Measurements from ENCODE around the gene BMAL2.

Gene BMAL2, protein sequence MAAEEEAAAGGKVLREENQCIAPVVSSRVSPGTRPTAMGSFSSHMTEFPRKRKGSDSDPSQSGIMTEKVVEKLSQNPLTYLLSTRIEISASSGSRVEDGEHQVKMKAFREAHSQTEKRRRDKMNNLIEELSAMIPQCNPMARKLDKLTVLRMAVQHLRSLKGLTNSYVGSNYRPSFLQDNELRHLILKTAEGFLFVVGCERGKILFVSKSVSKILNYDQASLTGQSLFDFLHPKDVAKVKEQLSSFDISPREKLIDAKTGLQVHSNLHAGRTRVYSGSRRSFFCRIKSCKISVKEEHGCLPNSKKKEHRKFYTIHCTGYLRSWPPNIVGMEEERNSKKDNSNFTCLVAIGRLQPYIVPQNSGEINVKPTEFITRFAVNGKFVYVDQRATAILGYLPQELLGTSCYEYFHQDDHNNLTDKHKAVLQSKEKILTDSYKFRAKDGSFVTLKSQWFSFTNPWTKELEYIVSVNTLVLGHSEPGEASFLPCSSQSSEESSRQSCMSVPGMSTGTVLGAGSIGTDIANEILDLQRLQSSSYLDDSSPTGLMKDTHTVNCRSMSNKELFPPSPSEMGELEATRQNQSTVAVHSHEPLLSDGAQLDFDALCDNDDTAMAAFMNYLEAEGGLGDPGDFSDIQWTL
- 0.38 to 25.2 (median 5.3) reads per million in 9 experiments for total RNA-seq

DNA sequence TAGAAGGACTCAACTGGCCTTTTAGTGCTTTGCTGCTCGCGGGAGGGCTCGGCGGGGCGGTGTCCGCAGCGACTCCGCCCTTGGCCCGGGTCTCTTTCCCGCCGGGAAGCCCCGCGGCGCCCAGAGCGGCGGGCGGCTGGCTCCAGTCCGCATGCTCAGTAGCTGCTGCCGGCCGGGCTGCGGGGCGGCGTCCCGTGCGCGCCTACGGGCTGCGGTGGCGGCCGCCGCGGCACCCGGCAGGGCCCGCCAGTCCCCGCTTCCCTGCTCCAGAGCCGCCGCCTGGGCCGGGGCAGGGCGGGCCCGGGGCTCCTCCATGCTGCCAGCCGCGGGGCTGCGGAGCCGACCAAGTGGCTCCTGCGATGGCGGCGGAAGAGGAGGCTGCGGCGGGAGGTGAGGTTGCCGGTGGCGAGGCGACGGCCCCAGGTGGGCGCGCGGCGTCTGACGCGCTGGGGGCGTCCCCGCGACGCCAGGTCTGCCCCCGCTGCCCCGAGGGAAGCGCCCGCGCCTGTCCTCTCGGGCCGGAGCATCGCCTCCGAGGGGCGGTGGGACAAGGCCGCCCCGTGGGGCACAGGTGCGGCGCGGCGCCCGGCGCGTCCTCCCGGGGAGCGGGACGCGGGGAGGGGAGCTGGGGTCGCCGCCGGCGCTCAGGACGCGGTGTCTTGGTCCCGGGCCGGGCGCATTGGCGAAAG is at the start of gene BMAL2:
Gene BMAL2, plus strand, starts transcription at position 123 of the 689 bp plus-strand sequence. Its CDS starts 237 bp downstream, at position 360.
- Mint-ChIP-seq H3K4me3 (peak within 1 kb of the TSS; percentile 91 to 95), H3K9me3 (no peaks in the 10 kb centered on the region), H3K4me1 (ENCODE audit: low read depth in 2 of 2) (peaks cover 12 to 18% of the 10 kb centered on the region in 2 donors), H3K27ac (peak within 1 kb of the TSS; percentile 65 to 81), H3K36me3 (ENCODE audit: insufficient read depth) (no peaks in the 10 kb centered on the region), H3K27me3 (peaks cover 44 to 56% of the 10 kb centered on the region in 2 donors)
- peak in 2 of 3 experiments; percentile 7 to 14 for DNase-seq
- peak; percentile 66 for ATAC-seq (replicated peaks)

DNA sequence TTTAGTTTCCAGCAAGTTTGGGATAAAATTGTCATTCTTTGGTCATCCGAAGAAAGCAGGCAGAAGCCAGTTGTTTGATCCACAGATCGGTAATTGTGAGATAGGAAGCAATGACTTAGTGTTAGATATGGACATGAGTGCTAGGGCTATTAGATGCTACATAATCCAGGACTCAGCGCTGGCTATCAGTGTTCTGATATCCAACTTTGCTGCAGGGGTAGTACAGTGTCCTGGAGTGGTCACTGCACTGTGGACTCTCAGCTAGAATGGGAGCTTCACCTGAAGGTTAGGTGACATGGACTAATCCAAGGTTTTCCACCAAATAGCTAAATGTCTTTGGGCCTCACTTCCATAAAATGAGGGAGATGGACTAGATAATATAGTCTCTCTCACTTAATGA is 48.6 kb upstream of the BMAL2 start:
- H3K4me3 Mint-ChIP-seq: no peak overlapping the region
- H3K9me3 Mint-ChIP-seq: no peaks in the 10 kb centered on the region
- DNase-seq: no peak
- no peaks in the 10 kb centered on the region for H3K27me3 Mint-ChIP-seq
- no peak overlapping the region for H3K27ac Mint-ChIP-seq
- no peak for ATAC-seq (replicated peaks)
- H3K36me3 Mint-ChIP-seq (ENCODE audit: insufficient read depth): peaks cover 3% of the 10 kb centered on the region
- peaks cover 3 to 4% of the 10 kb centered on the region in 2 donors for H3K4me1 Mint-ChIP-seq (ENCODE audit: low read depth in 2 of 2)

DNA sequence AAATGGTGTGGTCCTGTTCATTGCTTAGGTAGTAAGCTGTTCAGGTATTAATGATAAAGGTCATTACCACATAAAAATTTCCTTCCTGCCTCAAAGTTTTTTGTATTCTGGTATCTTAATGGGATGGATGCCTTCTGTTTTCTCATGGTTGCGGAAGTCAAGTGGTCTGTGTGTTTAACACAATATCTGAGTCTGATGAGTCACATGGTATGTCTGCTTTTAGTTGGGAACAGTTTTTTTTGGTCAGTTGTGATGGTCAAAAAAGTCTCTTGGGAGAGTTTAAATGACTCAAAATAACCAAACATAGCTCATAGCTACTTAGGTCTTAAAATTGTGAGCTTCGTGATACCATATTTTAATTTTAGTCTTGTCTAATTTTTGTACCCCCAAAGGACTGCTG is 47.9 kb upstream of the BMAL2 start:
- no peak for ATAC-seq (replicated peaks)

DNA sequence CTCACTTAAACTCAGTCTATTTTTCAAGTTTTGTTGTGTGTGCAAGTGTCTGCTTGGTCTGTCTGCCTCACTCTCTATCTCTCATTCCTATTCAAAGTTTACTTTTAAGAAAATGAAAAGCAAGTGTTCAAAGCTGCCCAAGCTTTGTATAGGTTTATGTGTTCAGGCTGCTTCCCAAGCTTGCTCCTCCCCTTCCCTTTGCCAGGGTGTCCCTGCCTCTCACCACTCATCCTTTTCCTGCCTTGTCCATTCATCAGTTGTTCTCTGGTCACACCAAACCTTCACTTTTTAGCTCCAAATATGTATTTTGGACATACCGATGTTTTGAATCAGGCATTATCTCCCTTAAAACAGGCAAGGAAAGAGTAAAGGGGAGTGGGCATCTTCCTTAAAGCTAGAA is 47.2 kb upstream of the BMAL2 start:
- Mint-ChIP-seq H3K27ac (no peak overlapping the region), H3K9me3 (no peaks in the 10 kb centered on the region), H3K27me3 (no peaks in the 10 kb centered on the region), H3K4me3 (no peak overlapping the region), H3K4me1 (ENCODE audit: low read depth in 2 of 2) (peaks cover 3 to 5% of the 10 kb centered on the region in 2 donors), H3K36me3 (ENCODE audit: insufficient read depth) (no peaks in the 10 kb centered on the region)
- DNase-seq: no peak
- ATAC-seq (replicated peaks): no peak

More for the DNA sequence above, 47.9 kb upstream of the BMAL2 start:
- no peaks in the 10 kb centered on the region for H3K27me3 Mint-ChIP-seq
- H3K27ac Mint-ChIP-seq: no peak overlapping the region
- H3K9me3 Mint-ChIP-seq: no peaks in the 10 kb centered on the region
- H3K4me1 Mint-ChIP-seq (ENCODE audit: low read depth in 2 of 2): peaks cover 3 to 4% of the 10 kb centered on the region in 2 donors
- H3K4me3 Mint-ChIP-seq: no peak overlapping the region
- DNase-seq: no peak
- H3K36me3 Mint-ChIP-seq (ENCODE audit: insufficient read depth): no peaks in the 10 kb centered on the region

DNA sequence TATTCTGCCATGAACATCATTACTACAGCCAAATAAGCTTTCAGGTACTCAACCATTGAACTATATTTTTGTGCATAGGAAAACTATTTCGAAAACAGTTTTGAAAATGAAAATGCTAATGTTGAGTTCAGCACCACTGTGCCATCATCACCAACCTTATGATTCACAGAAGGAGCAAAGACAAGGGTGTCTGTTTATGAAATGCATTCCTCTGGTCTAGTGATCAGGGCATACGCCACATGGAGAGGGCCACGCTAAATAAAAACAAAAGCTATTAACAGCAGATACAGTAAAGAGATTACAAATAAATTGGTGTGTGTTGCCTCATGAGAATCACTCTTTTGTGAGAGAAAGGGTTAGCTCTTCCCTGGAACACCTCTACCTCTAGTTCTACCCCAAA is 43.2 kb upstream of the BMAL2 start:
- DNase-seq (no peak), ATAC-seq (replicated peaks) (no peak)
- H3K27ac Mint-ChIP-seq: no peak overlapping the region
- H3K4me3 Mint-ChIP-seq: no peak overlapping the region
- H3K27me3 Mint-ChIP-seq: no peaks in the 10 kb centered on the region
- H3K4me1 Mint-ChIP-seq (ENCODE audit: low read depth in 2 of 2): peaks cover 4 to 5% of the 10 kb centered on the region in 2 donors
- no peaks in the 10 kb centered on the region for H3K36me3 Mint-ChIP-seq (ENCODE audit: insufficient read depth)
- no peaks in the 10 kb centered on the region for H3K9me3 Mint-ChIP-seq

DNA sequence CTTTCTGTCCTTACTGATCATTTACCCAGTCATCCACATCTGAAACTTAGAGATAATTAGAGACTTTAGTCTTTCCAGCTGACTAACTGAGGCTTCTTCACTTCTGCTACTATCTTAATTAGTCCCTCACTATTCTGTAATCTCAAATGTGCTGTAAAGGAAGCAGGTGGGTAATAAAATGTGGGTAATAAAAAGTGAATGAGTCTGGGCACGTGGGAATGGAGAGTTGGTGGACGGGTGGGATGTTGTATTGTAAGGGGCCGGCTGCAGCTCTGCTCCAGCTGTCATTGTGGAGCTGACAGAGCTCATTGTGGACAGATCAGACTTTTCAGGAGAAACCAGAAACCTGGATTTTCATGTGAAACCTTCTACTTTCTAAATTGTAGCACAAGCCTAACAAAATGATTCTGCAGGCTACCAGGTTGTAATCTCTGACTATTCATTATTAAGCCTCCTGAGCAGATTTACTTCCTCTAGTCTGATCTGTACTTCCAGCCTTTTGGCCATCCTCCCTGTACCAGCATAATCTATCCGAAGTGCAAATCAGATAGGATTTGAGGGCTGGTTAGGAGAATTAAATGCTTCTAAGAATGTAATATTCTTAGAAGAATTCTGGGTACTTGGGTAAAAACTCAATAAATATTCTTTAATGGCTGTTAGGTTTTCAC is 42.0 kb upstream of the BMAL2 start:
- peak overlapping the region in 1 of 2 donors; percentile 6 for H3K27ac Mint-ChIP-seq
- DNase-seq (no peak), ATAC-seq (replicated peaks) (no peak)
- H3K4me3 Mint-ChIP-seq: no peak overlapping the region
- no peaks in the 10 kb centered on the region for H3K36me3 Mint-ChIP-seq (ENCODE audit: insufficient read depth)
- no peaks in the 10 kb centered on the region for H3K27me3 Mint-ChIP-seq
- peaks cover 2 to 4% of the 10 kb centered on the region in 2 donors for H3K4me1 Mint-ChIP-seq (ENCODE audit: low read depth in 2 of 2)
- no peaks in the 10 kb centered on the region for H3K9me3 Mint-ChIP-seq

DNA sequence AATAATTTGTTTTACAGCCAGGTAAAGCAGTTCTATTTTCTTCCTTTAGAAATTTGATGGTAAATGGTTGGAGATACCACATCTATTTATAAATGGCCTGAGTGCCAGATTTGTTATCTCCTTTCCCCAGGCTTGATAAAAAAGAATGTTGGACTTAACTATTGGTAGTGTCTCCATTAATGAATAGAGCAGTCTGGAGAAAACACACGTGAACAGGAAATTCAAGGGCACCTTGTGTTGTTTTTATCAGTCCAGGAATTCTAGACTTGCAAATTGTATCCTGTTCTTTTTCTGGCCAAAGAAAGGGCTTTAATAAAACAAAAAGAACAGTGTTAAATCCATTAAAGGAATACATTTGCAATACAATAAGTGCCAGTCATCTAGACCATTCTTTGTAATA is 40.8 kb upstream of the BMAL2 start:
- Mint-ChIP-seq H3K27me3 (no peaks in the 10 kb centered on the region), H3K4me1 (ENCODE audit: low read depth in 2 of 2) (peaks cover 2 to 4% of the 10 kb centered on the region in 2 donors), H3K9me3 (no peaks in the 10 kb centered on the region), H3K27ac (no peak overlapping the region), H3K4me3 (no peak overlapping the region), H3K36me3 (ENCODE audit: insufficient read depth) (no peaks in the 10 kb centered on the region)
- DNase-seq (no peak), ATAC-seq (replicated peaks) (no peak)

DNA sequence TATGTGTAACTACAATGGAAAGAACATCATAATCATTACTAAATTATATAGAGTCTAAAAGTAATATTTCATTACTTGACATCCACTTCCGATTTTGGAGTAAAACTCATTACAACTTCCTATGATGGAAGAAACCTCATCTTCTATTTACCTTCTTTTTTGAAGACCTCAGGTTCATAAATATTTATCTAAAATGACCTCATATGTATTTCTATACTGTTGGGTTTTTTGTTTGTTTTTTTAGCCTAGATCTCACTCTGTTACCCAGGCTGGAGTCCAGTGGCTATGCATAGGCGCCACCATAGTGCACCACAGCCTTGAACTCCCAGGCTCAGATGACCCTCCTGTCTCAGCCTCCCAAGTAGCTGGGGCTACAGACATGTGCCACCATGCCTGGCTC is 39.9 kb upstream of the BMAL2 start:
- Mint-ChIP-seq H3K9me3 (no peaks in the 10 kb centered on the region), H3K36me3 (ENCODE audit: insufficient read depth) (no peaks in the 10 kb centered on the region), H3K27me3 (no peaks in the 10 kb centered on the region), H3K27ac (no peak overlapping the region), H3K4me1 (ENCODE audit: low read depth in 2 of 2) (peaks cover 2 to 4% of the 10 kb centered on the region in 2 donors), H3K4me3 (no peak overlapping the region)
- ATAC-seq (replicated peaks): no peak
- no peak for DNase-seq

DNA sequence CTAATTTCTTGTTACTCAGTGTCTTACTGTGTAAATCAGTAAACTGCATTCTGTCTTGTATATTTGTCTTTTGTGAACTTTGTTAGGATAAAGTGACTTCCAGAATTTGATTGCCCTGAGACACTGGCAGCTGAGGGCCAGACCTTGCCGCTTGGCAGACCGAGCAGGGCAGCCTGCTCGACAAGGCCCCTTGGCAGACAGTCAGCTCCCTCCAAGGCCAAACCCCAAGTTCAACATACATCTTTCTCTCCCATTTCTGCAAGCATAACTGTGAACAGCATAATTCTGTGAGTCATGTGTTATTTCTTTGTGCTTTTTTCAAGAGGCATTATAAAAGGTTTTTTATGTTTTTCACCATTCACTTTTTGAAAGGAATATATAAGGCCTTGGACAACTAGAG is 39.2 kb upstream of the BMAL2 start:
- Mint-ChIP-seq H3K27ac (no peak overlapping the region), H3K9me3 (no peaks in the 10 kb centered on the region), H3K27me3 (no peaks in the 10 kb centered on the region), H3K4me3 (no peak overlapping the region), H3K4me1 (ENCODE audit: low read depth in 2 of 2) (peaks cover 2 to 4% of the 10 kb centered on the region in 2 donors), H3K36me3 (ENCODE audit: insufficient read depth) (peaks cover 4% of the 10 kb centered on the region)
- DNase-seq (no peak), ATAC-seq (replicated peaks) (no peak)

DNA sequence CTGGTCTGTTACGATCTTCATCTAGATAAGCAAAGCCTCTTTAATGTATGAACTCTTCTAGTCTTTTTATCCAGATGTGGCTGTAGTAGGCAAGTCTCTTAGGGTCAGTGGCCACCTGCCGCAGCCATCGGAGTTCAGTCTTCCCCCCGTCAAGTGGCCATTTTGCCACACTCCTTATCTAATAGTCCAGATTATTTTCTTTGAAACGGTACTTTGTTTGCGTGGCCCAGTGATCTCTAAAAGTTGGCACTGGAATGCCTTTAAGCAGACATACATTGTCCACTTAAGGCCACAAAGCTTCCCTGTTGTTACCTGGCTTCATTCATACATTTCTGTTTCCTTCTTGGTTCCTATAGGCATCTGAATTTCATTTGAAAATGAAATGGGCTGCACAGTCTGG is 36.0 kb upstream of the BMAL2 start:
- DNase-seq (no peak), ATAC-seq (replicated peaks) (no peak)
- no peaks in the 10 kb centered on the region for H3K9me3 Mint-ChIP-seq
- peaks cover 6% of the 10 kb centered on the region for H3K36me3 Mint-ChIP-seq (ENCODE audit: insufficient read depth)
- H3K4me3 Mint-ChIP-seq: no peak overlapping the region
- no peak overlapping the region for H3K27ac Mint-ChIP-seq
- H3K27me3 Mint-ChIP-seq: no peaks in the 10 kb centered on the region
- H3K4me1 Mint-ChIP-seq (ENCODE audit: low read depth in 2 of 2): no peaks in the 10 kb centered on the region

DNA sequence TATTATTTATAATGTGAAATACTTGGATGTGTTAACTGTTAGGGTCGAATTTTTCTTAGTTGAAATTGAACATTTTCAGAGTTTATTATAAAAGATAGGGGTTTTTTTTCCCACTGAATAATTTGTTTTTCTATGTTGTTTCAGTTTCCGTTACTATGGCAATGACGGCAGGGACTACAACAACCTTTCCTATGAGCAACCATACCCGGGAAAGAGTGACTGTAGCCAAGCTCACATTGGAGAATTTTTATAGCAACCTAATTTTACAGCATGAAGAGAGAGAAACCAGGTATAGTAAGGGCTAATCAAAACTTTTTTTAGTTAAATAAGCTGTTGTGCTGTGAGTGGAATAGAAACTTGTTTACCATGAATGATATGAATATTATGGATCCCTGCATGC is 35.1 kb upstream of the BMAL2 start:
- no peak for ATAC-seq (replicated peaks)
- H3K27ac Mint-ChIP-seq: no peak overlapping the region
- no peaks in the 10 kb centered on the region for H3K9me3 Mint-ChIP-seq
- H3K4me1 Mint-ChIP-seq (ENCODE audit: low read depth in 2 of 2): no peaks in the 10 kb centered on the region
- no peaks in the 10 kb centered on the region for H3K27me3 Mint-ChIP-seq
- H3K36me3 Mint-ChIP-seq (ENCODE audit: insufficient read depth): peaks cover 10% of the 10 kb centered on the region
- DNase-seq: no peak
- H3K4me3 Mint-ChIP-seq: no peak overlapping the region

DNA sequence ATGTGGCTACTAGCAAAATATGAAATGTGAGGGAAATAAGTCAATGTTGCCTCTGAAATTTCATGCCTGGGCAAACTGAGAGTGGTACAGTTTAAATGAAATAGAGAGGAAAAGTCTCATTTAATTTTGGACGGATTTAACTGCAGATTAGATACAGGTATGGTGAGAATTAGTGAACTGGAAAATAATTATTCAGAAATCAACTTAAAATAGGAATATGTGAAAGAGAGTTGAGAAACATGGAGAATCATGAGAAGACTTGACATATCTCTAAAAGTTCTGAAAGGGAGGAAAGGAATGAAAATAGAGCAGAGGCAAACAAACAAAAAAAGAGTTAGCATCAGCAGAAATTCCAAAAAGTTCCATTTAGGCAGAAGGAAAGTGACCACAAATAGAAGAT is 33.5 kb upstream of the BMAL2 start:
- Mint-ChIP-seq H3K36me3 (ENCODE audit: insufficient read depth) (peaks cover 12% of the 10 kb centered on the region), H3K4me3 (no peak overlapping the region), H3K9me3 (no peaks in the 10 kb centered on the region), H3K27ac (no peak overlapping the region), H3K4me1 (ENCODE audit: low read depth in 2 of 2) (no peaks in the 10 kb centered on the region), H3K27me3 (no peaks in the 10 kb centered on the region)
- no peak for ATAC-seq (replicated peaks)
- DNase-seq: no peak

DNA sequence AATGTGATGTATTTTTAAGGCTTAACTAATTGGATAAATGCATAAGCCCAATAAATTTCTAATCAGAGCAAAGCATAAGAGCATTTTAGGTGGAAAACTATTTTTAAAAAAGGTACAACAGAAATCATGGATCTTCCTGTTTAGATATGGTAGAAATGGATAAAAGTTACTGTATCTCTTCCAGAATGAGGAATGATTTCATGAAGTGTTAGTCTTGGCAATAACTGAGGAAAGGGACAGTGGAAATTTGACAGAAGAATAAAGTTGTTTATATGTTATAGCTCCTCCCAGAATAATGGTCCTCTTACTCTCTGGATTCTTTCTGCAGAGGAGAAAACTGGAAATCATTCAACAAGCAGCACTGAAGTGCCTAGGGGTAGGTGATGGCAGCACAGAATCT is 32.4 kb upstream of the BMAL2 start:
- peak overlapping the region in 1 of 2 donors; percentile 10 for H3K27ac Mint-ChIP-seq
- H3K36me3 Mint-ChIP-seq (ENCODE audit: insufficient read depth): peaks cover 12% of the 10 kb centered on the region
- no peaks in the 10 kb centered on the region for H3K9me3 Mint-ChIP-seq
- no peak overlapping the region for H3K4me3 Mint-ChIP-seq
- no peak for DNase-seq
- no peaks in the 10 kb centered on the region for H3K27me3 Mint-ChIP-seq
- no peak for ATAC-seq (replicated peaks)
- H3K4me1 Mint-ChIP-seq (ENCODE audit: low read depth in 2 of 2): no peaks in the 10 kb centered on the region
